ENCODE data around the gene TPPP3. TPM values are rescaled to one million over a fixed set of nuclear protein-coding genes. Genes with fewer than 3 reads are reported as not detected.

The TPPP3 gene
- total and polyA plus RNA-seq, 9 of the 15 experiments (the other 6 are each of a cell fraction or from before 2014, with no cell fraction given) = 0.13 to 0.50 (median 0.36) TPM; not detected in 2

DNA sequence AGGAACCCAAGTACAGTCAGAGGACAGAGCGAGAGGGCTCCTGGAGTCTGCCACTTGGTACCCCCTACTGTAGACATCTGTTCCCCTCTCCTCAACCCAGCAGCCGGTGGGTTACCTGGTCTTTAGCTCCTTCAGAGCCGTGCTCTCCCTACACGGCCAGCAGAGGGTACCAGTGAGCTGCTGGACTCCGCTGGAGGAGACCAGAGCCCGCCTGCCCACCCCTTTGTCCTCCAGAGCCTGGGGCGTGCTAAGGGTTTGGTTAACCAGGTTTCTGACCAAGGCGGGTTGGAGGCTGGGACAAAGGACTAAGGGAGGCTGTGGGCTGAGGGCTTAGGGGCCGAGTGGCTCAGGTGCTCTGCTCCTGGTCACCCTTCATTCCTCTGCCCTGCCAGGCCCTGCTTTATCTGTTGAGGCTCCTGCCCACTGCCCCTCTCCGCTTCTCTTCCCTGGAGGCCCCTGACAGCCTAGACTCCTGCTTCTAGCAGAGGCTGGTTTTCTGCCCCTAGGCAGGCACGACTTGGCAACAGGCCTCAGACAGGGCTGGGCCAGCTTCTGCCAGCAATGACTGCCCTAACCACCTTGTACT, 34.9 kb upstream of the TPPP3 start:
- in situ Hi-C loops (cut with MboI) (no loop called here), intact Hi-C loops (cut with micrococcal nuclease) (loop anchor here (2.0 to 10.0 kb wide), 3 partner anchors 19 to 87 kb away; no protein-coding TSS in a partner anchor)
- ChIA-PET POLR2A (interaction anchor here (0.7 to 3.0 kb wide), 4 partner anchors 10 to 469 kb away, joined by 3 to 12 read pairs (median 3); no protein-coding TSS in a partner anchor), CTCF (ENCODE audit: low intra/inter-chr PET ratio) (interaction anchor here (0.8 kb wide), 1 partner anchor 38 kb away, joined by 4 read pairs; no protein-coding TSS in a partner anchor)
- 6% methylated on average over 11 of the region's 11 CpGs for WGBS (ENCODE audit: insufficient coverage, low coverage, missing lambda C conversion rate)
- FAIRE-seq = peak; percentile 89
- peaks cover 8 to 25% of the 10 kb centered on the region in 2 experiments; a peak in 4 of 5 replicates for H3K4me1 ChIP-seq (replicated peaks in 1 of 2; ENCODE audit: control insufficient read depth in 2 of 2, insufficient read depth in 2 of 2, low read length in 2 of 2)
- peaks cover under 1% of the 10 kb centered on the region for H3K9me1 ChIP-seq (ENCODE audit: control insufficient read depth, insufficient read depth, low read length)
- no peaks in the 10 kb centered on the region for H3K79me2 ChIP-seq (ENCODE audit: control insufficient read depth, insufficient read depth, low read length)
- H2AFZ ChIP-seq (ENCODE audit: low read depth, low read length) = no peak overlapping the region
- no peaks in the 10 kb centered on the region for H3K36me3 ChIP-seq (ENCODE audit: control insufficient read depth, insufficient read depth, low read length)
- peak; percentile 90 for ATAC-seq
- no peaks in the 10 kb centered on the region for H3K9me3 ChIP-seq (replicated peaks; ENCODE audit: control insufficient read depth, insufficient read depth, low read depth, low read length)
- no peak overlapping the region for H3K4me2 ChIP-seq (ENCODE audit: insufficient read depth, low read length)
- peak overlapping the region in 1 of 2 experiments; percentile 23; a peak in 1 of 4 replicates for H3K9ac ChIP-seq (ENCODE audit: insufficient read depth in 1 of 2, low read depth in 2 of 2, low read length in 2 of 2)
- peaks cover 13% of the 10 kb centered on the region; the same call in 1 of the 2 replicates for H4K20me1 ChIP-seq (replicated peaks; ENCODE audit: control insufficient read depth, insufficient read depth, low read length)
- H3K27me3 ChIP-seq (ENCODE audit: control insufficient read depth in 2 of 2, insufficient read depth in 2 of 2, low read length in 2 of 2) = peaks cover 0 to 11% of the 10 kb centered on the region in 2 experiments; a peak in 1 of 5 replicates
- no peak overlapping the region for H3K27ac ChIP-seq (ENCODE audit: extremely low read depth, low read depth, low read length)
- no peak overlapping the region for H3K4me3 ChIP-seq
- DNase-seq (ENCODE audit: extremely low read depth in 1 of 4, low spot score in 3 of 4) = peak; percentile 80 to 86 (median 82)
- BruUV-seq (replicated peaks) = no TSS peak
- TF ChIP-seq RAD21 (CRISPR knock-in tag; conservative IDR thresholded peaks at IDR 0.05 in 1 of 2, IDR thresholded peaks at IDR 0.05 in 1 of 2) = peak; percentile 51 to 86; a peak in 3 of 4 replicates
- TF ChIP-seq MCM7 (IDR thresholded peaks at IDR 0.05) = no peak
- TF ChIP-seq VEZF1 (CRISPR knock-in tag; IDR thresholded peaks at IDR 0.05) = peak; percentile 36; the same call in 1 of the 2 replicates
- TF ChIP-seq HMBOX1 (IDR thresholded peaks at IDR 0.05) = peak; percentile 58; the same call in 1 of the 2 replicates
- TF ChIP-seq MAZ (CRISPR knock-in tag; conservative IDR thresholded peaks at IDR 0.05 in 1 of 2, IDR thresholded peaks at IDR 0.05 in 1 of 2) = 0 out of 4 replicates have a peak, but pooled peaks of 1 of the 2 experiments have one; percentile 32
- TF ChIP-seq KLF13 (tag; IDR thresholded peaks at IDR 0.05; ENCODE audit: borderline replicate concordance, low read depth) = peak; percentile 36; the same call in 1 of the 2 replicates
- TF ChIP-seq ARID2 (IDR thresholded peaks at IDR 0.05) = peak; percentile 76
- peak; percentile 94 for TF ChIP-seq CTCF (IDR thresholded peaks at IDR 0.05 in 2 of 3, conservative IDR thresholded peaks at IDR 0.05 in 1 of 3; ENCODE audit: insufficient read depth in 2 of 3, low read depth in 1 of 3, low read length in 3 of 3)
- no peak for TF ChIP-seq ZNF445 (CRISPR knock-in tag; IDR thresholded peaks at IDR 0.05; ENCODE audit: low read depth)
- TF ChIP-seq YY1 (IDR thresholded peaks at IDR 0.05; ENCODE audit: borderline replicate concordance in 1 of 3, control insufficient read depth in 1 of 3, extremely low read depth in 1 of 3, insufficient read depth in 3 of 3, insufficient read length in 1 of 3, insufficient replicate concordance in 2 of 3, low read depth in 1 of 3, low read length in 2 of 3) = peak in 1 of 3 experiments; percentile 13
- TF ChIP-seq ZNF639 (CRISPR knock-in tag; conservative IDR thresholded peaks at IDR 0.05 in 1 of 2, IDR thresholded peaks at IDR 0.05 in 1 of 2) = no peak

All from K562 (cell line).